B cell (primary cell): ENCODE measurements around the gene LCN2.

Source experiments
- CTCF ChIP-seq: fragments of 200-600 bp; IDR thresholded peaks from one replicate; pipeline ENCODE4 v1.8.0; 2022; ENCODE audit warnings: antibody characterized with exemption, mild to moderate bottlenecking
- EZH2 ChIP-seq: IDR thresholded peaks from 2 replicates; pipeline ENCODE4 v1.6.1; 2012; ENCODE audit warnings: borderline replicate concordance, low read depth, mild to moderate bottlenecking, moderate library complexity, low read length; ENCODE audit not compliant: insufficient read depth, poor library complexity, severe bottlenecking

DNA sequence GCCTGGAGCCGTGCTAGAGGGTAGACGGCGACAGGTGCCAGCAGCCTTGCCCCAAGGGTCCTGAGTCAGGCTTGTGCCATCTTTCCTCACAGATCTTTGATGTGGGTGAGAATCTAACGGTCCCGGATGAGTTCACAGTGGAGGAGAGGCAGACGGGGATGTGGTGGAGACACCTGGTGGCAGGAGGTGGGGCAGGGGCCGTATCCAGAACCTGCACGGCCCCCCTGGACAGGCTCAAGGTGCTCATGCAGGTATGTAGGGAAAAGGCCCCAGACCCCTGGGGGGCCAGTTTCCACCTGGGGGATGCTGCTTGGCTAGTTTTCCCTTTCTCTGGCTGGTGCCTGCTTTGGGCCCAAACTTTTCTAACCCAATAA is 45.7 kb upstream of the LCN2 start:
- TF ChIP-seq CTCF: no peak
- TF ChIP-seq EZH2: no peak
